Ramos (cell line): ENCODE measurements around the gene TKFC.

Source experiments
- in situ Hi-C: fragments of 300-500 bp; cut with MboI; formaldehyde crosslinking; loops from one replicate; pipeline ENCODE4 v1.14.3; 2022; ENCODE audit warnings: low sequenced_read_pairs; ENCODE audit not compliant: unreplicated experiment

The TKFC gene

GRCh38 chr11:61343792-61344745, 11.0 kb downstream of the TKFC start:
- in situ Hi-C loops = no loop called here

- in situ Hi-C loops = no loop called here
Observed at GRCh38 chr11:61345170-61345610, 12.2 kb downstream of the TKFC start.

GRCh38 chr11:61345954-61346843, 13.2 kb downstream of the TKFC start:
- in situ Hi-C loops = no loop called here

DNA sequence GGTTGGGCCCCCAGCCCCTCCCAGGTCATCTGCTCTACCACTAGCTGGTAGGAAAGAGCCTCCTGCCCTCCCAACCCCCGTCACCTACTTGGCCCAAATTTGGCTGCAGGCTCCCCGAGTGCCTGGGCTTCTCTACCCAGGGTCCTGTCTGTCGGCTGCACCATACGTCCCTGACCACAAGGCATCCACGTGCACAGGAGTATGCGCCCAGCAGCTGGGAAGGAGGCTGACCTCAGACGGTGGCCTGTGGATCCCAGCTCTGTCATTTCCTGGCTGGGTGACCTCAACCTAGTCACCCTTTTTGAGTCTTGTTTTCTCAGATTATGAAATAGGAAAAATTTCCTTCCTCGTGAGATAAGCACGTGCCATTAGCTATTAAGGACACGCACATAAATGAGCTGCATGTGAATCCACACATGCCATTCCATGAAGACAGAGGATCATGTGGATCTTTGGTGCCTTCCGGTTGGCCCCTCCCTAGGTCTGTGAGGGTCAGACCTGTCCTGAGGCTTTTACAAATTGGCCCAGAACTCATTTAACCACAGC, 15.0 kb downstream of the TKFC start:
- in situ Hi-C loops = no loop called here

- in situ Hi-C loops = no loop called here
Observed at GRCh38 chr11:61349189-61349751, 16.2 kb downstream of the TKFC start.

GRCh38 chr11:61349916-61350315, 16.9 kb downstream of the TKFC start:
- in situ Hi-C loops = no loop called here

DNA sequence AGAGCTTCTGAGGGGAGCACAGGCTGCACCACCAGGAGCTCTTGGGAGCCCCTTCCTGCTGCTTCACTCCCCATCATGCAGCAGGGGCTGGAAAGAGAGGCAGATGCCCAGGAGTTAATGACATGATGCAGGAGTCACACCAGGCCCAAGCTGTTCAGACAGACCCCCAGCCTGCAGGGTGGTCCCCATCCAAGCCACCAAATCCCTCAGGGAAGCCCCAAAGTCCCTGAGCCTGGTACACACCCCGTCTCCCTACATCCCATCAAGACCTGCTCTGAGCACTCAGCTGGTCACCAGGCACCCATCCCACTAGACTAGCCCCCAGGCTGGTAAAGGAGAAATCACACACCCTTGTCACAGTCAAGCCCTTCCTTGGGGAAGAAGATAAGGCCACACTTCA, 17.3 kb downstream of the TKFC start:
- in situ Hi-C loops = no loop called here

DNA sequence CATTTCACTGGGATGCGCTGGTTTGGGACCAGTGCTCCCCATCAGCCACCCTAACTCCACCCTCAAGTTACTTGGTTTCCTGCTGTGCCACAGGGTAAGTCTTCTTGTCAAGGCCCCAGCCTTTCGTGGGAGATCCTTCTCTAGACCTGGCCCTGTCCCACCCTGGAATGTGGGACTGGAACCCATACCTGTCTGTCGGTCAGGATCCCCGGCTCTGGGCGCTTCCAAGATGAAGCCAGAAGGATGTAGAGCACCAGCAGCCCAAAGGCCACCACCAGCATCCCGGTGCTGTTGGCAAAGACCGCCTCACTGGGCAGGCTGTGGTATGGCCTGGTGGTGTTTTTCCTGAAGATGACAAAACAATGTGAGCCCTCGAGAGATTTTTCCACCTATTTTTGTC, 17.8 kb downstream of the TKFC start:
- in situ Hi-C loops = no loop called here

DNA sequence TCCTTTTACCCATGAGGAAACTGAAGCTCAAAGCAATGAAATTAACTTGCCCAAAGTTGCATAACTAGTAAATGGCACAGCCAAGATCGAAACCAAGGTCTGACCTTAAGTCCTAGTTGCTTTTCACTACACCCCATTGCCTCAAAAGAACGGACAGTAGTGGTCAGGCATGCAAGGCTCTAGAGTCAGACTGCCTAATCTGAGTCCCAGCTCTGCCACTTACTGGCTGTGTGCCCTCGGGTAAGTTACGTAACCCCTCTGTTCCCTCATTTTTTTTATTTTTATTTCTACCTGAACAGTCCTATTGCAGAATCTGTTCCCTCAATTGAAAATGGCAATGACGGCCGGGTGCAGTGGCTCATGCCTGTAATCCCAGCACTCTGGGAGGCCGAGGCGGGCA, 19.0 kb downstream of the TKFC start:
- in situ Hi-C loops = no loop called here

DNA sequence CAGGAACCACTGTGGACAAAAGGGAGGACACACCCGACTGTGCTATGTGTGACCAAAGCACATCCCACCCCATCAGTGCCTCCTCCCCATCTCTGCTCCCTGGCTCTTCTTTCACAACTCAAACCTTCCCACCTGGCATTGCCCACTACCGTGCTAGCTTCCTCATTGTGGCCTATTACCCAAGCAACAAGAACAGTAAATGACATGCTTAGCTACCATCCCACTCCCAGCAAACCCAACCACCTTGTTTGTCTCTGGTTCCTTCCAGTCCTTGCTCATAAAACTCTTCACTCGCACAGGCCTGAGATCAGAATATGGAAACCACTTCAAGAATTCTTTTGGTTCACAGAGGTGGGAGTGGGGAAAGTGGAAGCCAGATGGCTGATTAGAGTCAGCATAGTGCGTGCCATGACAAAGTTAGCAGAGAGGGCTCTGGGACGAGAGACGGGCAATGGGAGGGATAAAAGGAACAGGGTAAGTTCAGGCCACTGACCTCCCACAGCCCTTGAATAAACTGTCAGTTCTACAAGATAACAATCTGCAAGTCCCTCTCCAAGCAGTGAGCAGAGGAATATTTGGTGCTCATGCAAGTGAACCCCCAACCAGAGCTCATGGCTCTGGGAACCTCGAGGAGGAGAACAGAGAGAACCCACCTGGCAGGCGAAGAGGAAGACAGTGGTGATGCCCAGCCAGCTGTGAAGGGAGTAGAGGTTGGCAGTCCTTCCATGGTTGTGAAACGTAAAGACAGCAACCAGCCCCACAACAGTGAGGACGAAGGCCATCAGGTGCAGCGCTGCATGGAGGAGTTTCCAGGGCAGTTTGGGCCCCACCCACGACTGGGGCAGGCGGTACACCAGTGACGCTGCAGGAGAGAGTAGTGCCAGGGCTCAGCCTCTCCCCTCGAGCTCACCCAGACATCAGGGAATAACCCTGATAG, 20.4 kb downstream of the TKFC start:
- in situ Hi-C loops = no loop called here

- in situ Hi-C loops = no loop called here
Observed at GRCh38 chr11:61354208-61354607, 21.2 kb downstream of the TKFC start.

GRCh38 chr11:61356706-61357105, 23.7 kb downstream of the TKFC start:
- in situ Hi-C loops = no loop called here

DNA sequence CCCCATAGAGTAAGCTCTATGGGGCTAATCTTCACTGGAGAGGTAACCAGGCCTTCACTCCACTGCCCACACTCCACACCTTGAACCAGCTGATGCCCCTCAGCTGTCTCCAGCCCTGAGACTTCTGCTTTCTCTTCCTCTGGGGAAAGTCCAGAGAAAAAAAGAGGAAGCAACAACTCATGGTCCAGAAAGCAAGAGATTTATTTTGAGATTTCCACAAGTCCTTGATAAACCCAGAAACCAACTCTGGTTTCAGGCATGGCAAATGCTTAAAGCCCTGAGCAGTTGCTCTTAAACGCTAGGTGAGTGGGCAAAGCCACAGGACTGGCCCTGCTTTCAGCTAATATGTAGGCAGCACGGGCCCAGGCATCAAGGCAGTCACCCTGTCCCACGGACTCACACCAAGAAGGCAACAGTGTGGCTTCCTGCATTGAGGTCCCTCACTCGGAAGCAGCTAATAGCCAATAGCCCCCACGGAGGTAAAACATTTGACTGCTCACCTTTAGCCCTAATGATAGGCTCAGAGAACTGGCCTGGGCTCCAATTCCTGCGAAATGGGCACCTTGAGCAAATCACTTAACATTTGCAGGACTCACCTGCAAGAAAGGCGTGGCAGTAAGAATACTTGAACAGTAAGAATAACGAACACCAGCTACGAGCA, 24.3 kb downstream of the TKFC start:
- in situ Hi-C loops = no loop called here

- in situ Hi-C loops = no loop called here
Observed at GRCh38 chr11:61357894-61358239, 24.8 kb downstream of the TKFC start.

DNA sequence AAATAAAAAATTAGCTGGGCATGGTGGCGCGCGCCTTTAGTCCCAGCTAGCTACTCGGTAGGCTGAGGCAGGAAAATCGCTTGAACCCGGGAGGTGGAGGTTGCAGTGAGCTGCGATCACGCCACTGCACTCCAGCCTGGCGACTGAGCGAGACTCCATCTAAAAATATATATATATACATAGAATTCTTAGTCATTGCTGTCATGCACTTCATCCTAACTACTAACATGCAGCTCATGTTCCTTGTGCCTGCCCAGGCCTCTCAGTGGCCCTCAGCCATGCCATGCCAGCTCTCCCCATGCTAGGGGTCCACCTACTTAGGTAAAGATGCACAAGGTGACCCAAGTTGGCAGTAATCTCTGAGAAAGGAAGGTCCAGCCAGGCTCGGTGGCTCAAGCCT, 25.5 kb downstream of the TKFC start:
- in situ Hi-C loops = no loop called here

DNA sequence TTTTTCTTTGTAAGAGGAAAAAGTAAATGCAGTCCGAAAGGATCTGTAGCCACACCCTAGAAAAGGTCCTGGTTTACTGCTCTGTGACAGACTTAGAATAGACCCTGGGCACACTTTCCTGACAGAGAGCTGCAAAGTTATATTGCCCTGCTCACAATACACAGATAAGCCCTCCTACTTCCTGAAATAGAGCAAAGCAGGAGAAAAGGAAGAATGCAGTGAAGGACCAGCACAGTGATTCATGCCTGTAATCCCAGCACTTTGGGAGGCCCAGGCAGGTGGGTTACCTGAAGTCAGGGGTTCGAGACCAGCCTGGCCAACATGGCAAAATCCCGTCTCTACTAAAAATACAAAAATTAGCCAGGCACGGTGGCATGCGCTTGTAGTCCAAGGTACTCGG, 26.5 kb downstream of the TKFC start:
- in situ Hi-C loops = no loop called here

DNA sequence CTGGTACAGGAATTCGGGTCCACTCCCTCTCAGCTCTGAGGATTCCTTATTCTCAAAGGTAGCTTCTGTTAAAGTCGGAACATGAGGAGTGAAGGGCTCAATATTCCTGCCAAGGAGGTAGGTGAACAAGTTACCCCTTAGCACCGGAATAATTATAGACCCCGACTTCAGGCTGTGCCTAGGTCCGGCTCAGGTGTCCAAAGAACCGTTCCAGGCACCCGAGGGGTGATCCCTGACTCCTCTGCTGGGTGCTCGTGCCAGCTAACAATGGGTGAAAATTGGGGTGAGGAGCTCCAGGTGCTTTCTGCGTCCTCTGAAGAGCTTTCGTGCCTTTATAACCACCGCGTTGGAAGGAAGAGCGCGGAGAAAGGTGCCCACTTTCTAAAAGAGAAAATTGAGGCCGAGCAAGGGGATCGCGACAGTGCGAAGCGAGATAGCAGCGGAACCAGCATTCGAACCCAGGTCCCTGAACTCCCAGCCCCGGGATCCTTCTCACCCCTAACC, 28.3 kb downstream of the TKFC start:
- in situ Hi-C loops = no loop called here

GRCh38 chr11:61361741-61362541, 28.9 kb downstream of the TKFC start, which contains the start of the genes CYB561A3 and TMEM138:
Gene CYB561A3, minus strand, starts transcription at chr11:61361882. Its CDS starts 5,169 bp downstream, at chr11:61356713.
Gene TMEM138, plus strand, starts transcription at chr11:61362374. Its CDS starts 2,017 bp downstream, at chr11:61364391.
- in situ Hi-C loops = no loop called here
